ENCODE data around the gene KRT74. TPM values are rescaled to one million over a fixed set of nuclear protein-coding genes. Genes with fewer than 3 reads are reported as not detected.

Gene KRT74
- total and polyA plus RNA-seq, 9 donors, result not detected

- Histone ChIP-seq H3K4me1 (ENCODE audit: insufficient read depth) (no peaks in the 10 kb centered on the region), H3K4me3 (no peak overlapping the region), H3K27ac (no peak overlapping the region), H3K9me3 (no peaks in the 10 kb centered on the region), H3K36me3 (no peaks in the 10 kb centered on the region), H3K27me3 (no peaks in the 10 kb centered on the region)
- no peak for TF ChIP-seq POLR2A (IDR thresholded peaks at IDR 0.05)
- no peak for TF ChIP-seq EP300 (IDR thresholded peaks at IDR 0.05)
- TF ChIP-seq, protein P1, sequence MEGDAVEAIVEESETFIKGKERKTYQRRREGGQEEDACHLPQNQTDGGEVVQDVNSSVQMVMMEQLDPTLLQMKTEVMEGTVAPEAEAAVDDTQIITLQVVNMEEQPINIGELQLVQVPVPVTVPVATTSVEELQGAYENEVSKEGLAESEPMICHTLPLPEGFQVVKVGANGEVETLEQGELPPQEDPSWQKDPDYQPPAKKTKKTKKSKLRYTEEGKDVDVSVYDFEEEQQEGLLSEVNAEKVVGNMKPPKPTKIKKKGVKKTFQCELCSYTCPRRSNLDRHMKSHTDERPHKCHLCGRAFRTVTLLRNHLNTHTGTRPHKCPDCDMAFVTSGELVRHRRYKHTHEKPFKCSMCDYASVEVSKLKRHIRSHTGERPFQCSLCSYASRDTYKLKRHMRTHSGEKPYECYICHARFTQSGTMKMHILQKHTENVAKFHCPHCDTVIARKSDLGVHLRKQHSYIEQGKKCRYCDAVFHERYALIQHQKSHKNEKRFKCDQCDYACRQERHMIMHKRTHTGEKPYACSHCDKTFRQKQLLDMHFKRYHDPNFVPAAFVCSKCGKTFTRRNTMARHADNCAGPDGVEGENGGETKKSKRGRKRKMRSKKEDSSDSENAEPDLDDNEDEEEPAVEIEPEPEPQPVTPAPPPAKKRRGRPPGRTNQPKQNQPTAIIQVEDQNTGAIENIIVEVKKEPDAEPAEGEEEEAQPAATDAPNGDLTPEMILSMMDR (IDR thresholded peaks at IDR 0.05), result no peak
- WGBS, 3 donors, result 85 to 90% (median 85%) methylated on average over 5 of the region's 5 CpGs
- intact Hi-C loops (cut with DNase I), result no loop called here
- no peak for DNase-seq
Observed at GRCh38 chr12:52517888-52518287, 55.8 kb downstream of the KRT74 start.

DNA sequence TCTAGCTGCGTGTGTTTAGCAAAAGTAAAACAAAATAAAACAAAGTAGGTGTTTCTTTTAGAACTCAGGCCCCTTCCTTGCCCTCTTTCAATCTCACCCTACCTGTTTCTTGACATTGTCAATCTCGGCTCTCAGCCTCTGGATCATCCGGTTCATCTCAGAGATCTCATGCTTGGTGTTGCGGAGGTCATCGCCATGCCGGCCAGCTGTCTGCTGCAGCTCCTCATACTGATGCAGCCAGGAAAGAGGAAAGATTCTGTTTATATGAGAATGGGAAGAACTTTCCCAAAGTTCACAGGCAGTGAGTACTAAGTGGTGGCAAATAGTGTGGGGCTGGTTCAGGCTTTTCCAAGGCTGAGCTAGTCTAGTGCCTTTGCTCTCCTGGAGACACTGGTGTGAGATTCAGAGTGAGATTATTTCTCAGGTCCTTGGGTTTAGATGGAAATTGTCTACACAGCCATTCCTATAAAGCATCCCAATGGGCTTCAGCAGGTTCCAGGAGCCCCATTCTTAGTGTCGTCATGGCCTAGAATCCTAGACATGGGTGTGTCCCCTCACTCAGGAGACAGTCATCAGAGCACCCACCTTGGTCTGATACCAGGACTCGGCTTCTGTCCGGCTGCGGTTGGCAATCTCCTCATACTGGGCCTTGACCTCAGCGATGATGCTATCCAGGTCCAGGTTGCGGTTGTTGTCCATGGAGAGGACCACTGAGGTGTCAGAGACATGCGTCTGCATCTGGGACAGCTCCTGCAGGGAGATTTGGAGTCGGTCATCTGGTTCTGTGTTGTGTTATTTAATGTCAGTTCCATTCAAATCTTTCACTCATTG lies 56.4 kb downstream of the KRT74 start:
- DNase-seq, result no peak
- 88 to 92% (median 90%) methylated on average over 14 of the region's 14 CpGs for WGBS, 3 donors
- Histone ChIP-seq H3K9me3 (no peaks in the 10 kb centered on the region), H3K27me3 (no peaks in the 10 kb centered on the region), H3K27ac (no peak overlapping the region), H3K36me3 (no peaks in the 10 kb centered on the region), H3K4me3 (no peak overlapping the region), H3K4me1 (ENCODE audit: insufficient read depth) (no peaks in the 10 kb centered on the region)
- TF ChIP-seq, protein P1 (IDR thresholded peaks at IDR 0.05), result no peak
- TF ChIP-seq EP300 (IDR thresholded peaks at IDR 0.05), result no peak
- TF ChIP-seq POLR2A (IDR thresholded peaks at IDR 0.05), result no peak
- intact Hi-C loops (cut with DNase I), result no loop called here

GRCh38 chr12:52515927-52516831 lies 57.5 kb downstream of the KRT74 start:
- WGBS, 3 donors, result 78 to 81% (median 81%) methylated on average over 15 of the region's 15 CpGs
- Histone ChIP-seq H3K36me3 (no peaks in the 10 kb centered on the region), H3K4me3 (no peak overlapping the region), H3K27ac (no peak overlapping the region), H3K9me3 (no peaks in the 10 kb centered on the region), H3K4me1 (ENCODE audit: insufficient read depth) (no peaks in the 10 kb centered on the region), H3K27me3 (no peaks in the 10 kb centered on the region)
- DNase-seq, result no peak
- intact Hi-C loops (cut with DNase I), result no loop called here
- TF ChIP-seq POLR2A (IDR thresholded peaks at IDR 0.05) (no peak), EP300 (IDR thresholded peaks at IDR 0.05) (no peak)
- TF ChIP-seq, protein P1 (IDR thresholded peaks at IDR 0.05), result no peak

Other genes with a start within 250 kb of the KRT74 start
- not detected for gene KRT85, start 206.4 kb downstream of the KRT74 start, total RNA-seq
- gene KRT85, start 206.4 kb downstream of the KRT74 start, polyA plus RNA-seq, result not detected
- not detected for gene KRT84, start 188.2 kb downstream of the KRT74 start, total RNA-seq
- gene KRT84, start 188.2 kb downstream of the KRT74 start, polyA plus RNA-seq, result not detected
- gene KRT82, start 167.5 kb downstream of the KRT74 start, total RNA-seq, result not detected
- not detected for gene KRT82, start 167.5 kb downstream of the KRT74 start, polyA plus RNA-seq
- gene KRT75, start 139.5 kb downstream of the KRT74 start, total RNA-seq, result under 1 TPM in 1 of 7 donors, not detected in 6; 0.08 TPM
- gene KRT75, start 139.5 kb downstream of the KRT74 start, polyA plus RNA-seq, result not detected
- gene KRT6B, start 121.7 kb downstream of the KRT74 start, total RNA-seq, result under 1 TPM in 1 of 7 donors, not detected in 6; 0.11 TPM
- not detected for gene KRT6B, start 121.7 kb downstream of the KRT74 start, polyA plus RNA-seq
- under 1 TPM in 1 of 7 donors, not detected in 6; 0.17 TPM for gene KRT6C, start 100.0 kb downstream of the KRT74 start, total RNA-seq
- not detected for gene KRT6C, start 100.0 kb downstream of the KRT74 start, polyA plus RNA-seq
- 10 to 100 TPM in 1 of 7 donors, 1 to 10 TPM in 3, under 1 TPM in 2, not detected in 1; 0.50 to 14.5 (median 1.4) TPM for gene KRT6A, start 80.6 kb downstream of the KRT74 start, total RNA-seq
- under 1 TPM in 1 of 2 donors, not detected in 1; 0.15 TPM for gene KRT6A, start 80.6 kb downstream of the KRT74 start, polyA plus RNA-seq
- gene KRT5, start 53.4 kb downstream of the KRT74 start, total RNA-seq, result 10 to 100 TPM in 2 of 7 donors, 1 to 10 TPM in 3, under 1 TPM in 1, not detected in 1; 1.00 to 16.1 (median 2.0) TPM
- gene KRT5, start 53.4 kb downstream of the KRT74 start, polyA plus RNA-seq, result under 1 TPM; 0.25 to 0.55 TPM
- not detected for gene KRT71, start 20.7 kb downstream of the KRT74 start, total RNA-seq
- gene KRT71, start 20.7 kb downstream of the KRT74 start, polyA plus RNA-seq, result not detected
- gene KRT72, start 27.6 kb upstream of the KRT74 start, total RNA-seq, result not detected
- not detected for gene KRT72, start 27.6 kb upstream of the KRT74 start, polyA plus RNA-seq
- not detected for gene KRT73, start 44.7 kb upstream of the KRT74 start, total RNA-seq
- gene KRT73, start 44.7 kb upstream of the KRT74 start, polyA plus RNA-seq, result not detected
- not detected for gene KRT2, start 78.4 kb upstream of the KRT74 start, total RNA-seq
- gene KRT2, start 78.4 kb upstream of the KRT74 start, polyA plus RNA-seq, result not detected
- gene KRT1, start 106.6 kb upstream of the KRT74 start, total RNA-seq, result not detected
- gene KRT1, start 106.6 kb upstream of the KRT74 start, polyA plus RNA-seq, result not detected
- gene KRT77, start 129.7 kb upstream of the KRT74 start, total RNA-seq, result not detected
- gene KRT77, start 129.7 kb upstream of the KRT74 start, polyA plus RNA-seq, result not detected
- not detected for gene KRT76, start 203.5 kb upstream of the KRT74 start, total RNA-seq
- not detected for gene KRT76, start 203.5 kb upstream of the KRT74 start, polyA plus RNA-seq
- gene KRT3, start 222.3 kb upstream of the KRT74 start, total RNA-seq, result not detected
- gene KRT3, start 222.3 kb upstream of the KRT74 start, polyA plus RNA-seq, result not detected
- gene KRT4, start 240.3 kb upstream of the KRT74 start, total RNA-seq, result under 1 TPM in 2 of 7 donors, not detected in 5; 0.17 to 0.34 TPM
- gene KRT4, start 240.3 kb upstream of the KRT74 start, polyA plus RNA-seq, result not detected